IPS-15b (cell line): ENCODE measurements around the gene MGST1.

Source experiments
- H3K27me3 ChIP-seq: one replicate; pipeline ENCODE4 v1.6.1; 2013; ENCODE audit warnings: low read length; ENCODE audit not compliant: control insufficient read depth, insufficient read depth
- H3K36me3 ChIP-seq: one replicate; pipeline ENCODE4 v1.6.1; 2013; ENCODE audit warnings: low read length; ENCODE audit not compliant: control insufficient read depth, insufficient read depth
- H3K4me1 ChIP-seq: one replicate; pipeline ENCODE4 v1.6.1; 2013; ENCODE audit warnings: mild to moderate bottlenecking, low read length; ENCODE audit not compliant: control insufficient read depth, insufficient read depth
- H3K4me3 ChIP-seq: one replicate; pipeline ENCODE4 v1.5.1; 2013; ENCODE audit warnings: low read depth, low read length
- H3K9ac ChIP-seq: one replicate; pipeline ENCODE4 v1.6.1; 2013; ENCODE audit warnings: low read depth, mild to moderate bottlenecking, low read length
- H3K9me3 ChIP-seq: one replicate; pipeline ENCODE4 v1.6.1; 2013; ENCODE audit warnings: mild to moderate bottlenecking, low read length; ENCODE audit not compliant: control insufficient read depth, insufficient read depth

MGST1 gene

GRCh38 chr12:16347391-16348298 is at the start of gene MGST1:
TSS of gene MGST1 (plus strand) at chr12:16347645. CDS start at chr12:16354253, 6,608 bp downstream.
- Histone ChIP-seq H3K4me1 (peaks cover 10% of the 10 kb centered on the region), H3K4me3 (peak within 1 kb of the TSS; percentile 82), H3K36me3 (no peaks in the 10 kb centered on the region), H3K27me3 (no peaks in the 10 kb centered on the region), H3K9me3 (no peaks in the 10 kb centered on the region), H3K9ac (peak within 1 kb of the TSS; percentile 86)

- H3K9me3 ChIP-seq, result no peaks in the 10 kb centered on the region
- H3K27me3 ChIP-seq, result no peaks in the 10 kb centered on the region
- H3K9ac ChIP-seq, result no peak overlapping the region
- H3K4me1 ChIP-seq, result no peaks in the 10 kb centered on the region
- no peaks in the 10 kb centered on the region for H3K36me3 ChIP-seq
- H3K4me3 ChIP-seq, result no peak overlapping the region
These were observed 48.0 kb upstream of the MGST1 start for GRCh38 chr12:16299403-16299802.

GRCh38 chr12:16300122-16300521 is 47.3 kb upstream of the MGST1 start:
- no peaks in the 10 kb centered on the region for H3K4me1 ChIP-seq
- no peak overlapping the region for H3K9ac ChIP-seq
- no peaks in the 10 kb centered on the region for H3K27me3 ChIP-seq
- no peaks in the 10 kb centered on the region for H3K9me3 ChIP-seq
- H3K4me3 ChIP-seq, result no peak overlapping the region
- H3K36me3 ChIP-seq, result no peaks in the 10 kb centered on the region

- Histone ChIP-seq H3K27me3 (no peaks in the 10 kb centered on the region), H3K4me3 (no peak overlapping the region), H3K36me3 (no peaks in the 10 kb centered on the region), H3K4me1 (no peaks in the 10 kb centered on the region), H3K9ac (no peak overlapping the region), H3K9me3 (no peaks in the 10 kb centered on the region)
These were observed 46.7 kb upstream of the MGST1 start for GRCh38 chr12:16300736-16301135.

- no peak overlapping the region for H3K9ac ChIP-seq
- no peaks in the 10 kb centered on the region for H3K4me1 ChIP-seq
- no peaks in the 10 kb centered on the region for H3K9me3 ChIP-seq
- H3K4me3 ChIP-seq, result no peak overlapping the region
- H3K27me3 ChIP-seq, result no peaks in the 10 kb centered on the region
- no peaks in the 10 kb centered on the region for H3K36me3 ChIP-seq
These were observed 43.5 kb upstream of the MGST1 start for GRCh38 chr12:16303939-16304338.

GRCh38 chr12:16307856-16308475 is 39.5 kb upstream of the MGST1 start:
- Histone ChIP-seq H3K4me1 (no peaks in the 10 kb centered on the region), H3K9ac (no peak overlapping the region), H3K36me3 (no peaks in the 10 kb centered on the region), H3K4me3 (no peak overlapping the region), H3K9me3 (no peaks in the 10 kb centered on the region), H3K27me3 (no peaks in the 10 kb centered on the region)

- H3K9ac ChIP-seq, result no peak overlapping the region
These were observed 36.5 kb upstream of the MGST1 start for GRCh38 chr12:16310934-16311333.

GRCh38 chr12:16323010-16323409 is 24.4 kb upstream of the MGST1 start:
- Histone ChIP-seq H3K27me3 (no peaks in the 10 kb centered on the region), H3K9me3 (no peaks in the 10 kb centered on the region), H3K9ac (no peak overlapping the region), H3K4me3 (no peak overlapping the region), H3K36me3 (no peaks in the 10 kb centered on the region), H3K4me1 (no peaks in the 10 kb centered on the region)

More at GRCh38 chr12:16310934-16311333, 36.5 kb upstream of the MGST1 start:
- Histone ChIP-seq H3K36me3 (no peaks in the 10 kb centered on the region), H3K4me1 (no peaks in the 10 kb centered on the region), H3K27me3 (no peaks in the 10 kb centered on the region), H3K4me3 (no peak overlapping the region), H3K9me3 (no peaks in the 10 kb centered on the region)

GRCh38 chr12:16323638-16324037 is 23.8 kb upstream of the MGST1 start:
- H3K9me3 ChIP-seq, result no peaks in the 10 kb centered on the region
- no peak overlapping the region for H3K9ac ChIP-seq
- H3K4me3 ChIP-seq, result no peak overlapping the region
- no peaks in the 10 kb centered on the region for H3K4me1 ChIP-seq
- H3K36me3 ChIP-seq, result no peaks in the 10 kb centered on the region
- no peaks in the 10 kb centered on the region for H3K27me3 ChIP-seq

- Histone ChIP-seq H3K4me3 (no peak overlapping the region), H3K9ac (no peak overlapping the region), H3K9me3 (no peaks in the 10 kb centered on the region), H3K36me3 (no peaks in the 10 kb centered on the region), H3K4me1 (no peaks in the 10 kb centered on the region), H3K27me3 (no peaks in the 10 kb centered on the region)
These were observed 23.2 kb upstream of the MGST1 start for GRCh38 chr12:16324272-16324671.

GRCh38 chr12:16324772-16325171 is 22.7 kb upstream of the MGST1 start:
- no peaks in the 10 kb centered on the region for H3K4me1 ChIP-seq
- H3K27me3 ChIP-seq, result no peaks in the 10 kb centered on the region
- no peak overlapping the region for H3K4me3 ChIP-seq
- H3K36me3 ChIP-seq, result no peaks in the 10 kb centered on the region
- H3K9me3 ChIP-seq, result no peaks in the 10 kb centered on the region
- no peak overlapping the region for H3K9ac ChIP-seq

GRCh38 chr12:16325426-16325825 is 22.0 kb upstream of the MGST1 start:
- Histone ChIP-seq H3K9me3 (no peaks in the 10 kb centered on the region), H3K36me3 (no peaks in the 10 kb centered on the region), H3K27me3 (no peaks in the 10 kb centered on the region), H3K4me1 (no peaks in the 10 kb centered on the region), H3K4me3 (no peak overlapping the region), H3K9ac (no peak overlapping the region)
